ENCODE measurements around the gene PPFIBP2. TPM values are rescaled to one million over a fixed set of nuclear protein-coding genes. Genes with fewer than 3 reads are reported as not detected.

PPFIBP2 gene
- total RNA-seq, 1 experiment from 2014 or later = 5.7 TPM

GRCh38 chr11:7543302-7543701, 29.5 kb downstream of the PPFIBP2 start:
- ChIA-PET POLR2A (no interaction called here), RAD21 (ENCODE audit: low non-redundant PET in 1 of 2, low total read pairs in 2 of 2, uncharacterized antibody in 2 of 2, unreplicated experiment in 2 of 2) (no interaction called here), CTCF (no interaction called here)
- ATAC-seq (no peak), DNase-seq (ENCODE audit: low read depth, low spot score) (no peak)
- H3K79me2 ChIP-seq (ENCODE audit: insufficient read depth, low read length) = no peaks in the 10 kb centered on the region
- no TSS peak for BruUV-seq (replicated peaks)
- no peaks in the 10 kb centered on the region for H3K4me1 ChIP-seq (ENCODE audit: control insufficient read depth in 1 of 2, insufficient read depth in 2 of 2, low read length in 2 of 2)
- H3K9ac ChIP-seq (ENCODE audit: low read length) = no peak overlapping the region
- no peak overlapping the region for H3K27ac ChIP-seq (ENCODE audit: low read depth, low read length)
- no peaks in the 10 kb centered on the region for H3K9me2 ChIP-seq (ENCODE audit: insufficient read depth)
- H3K36me3 ChIP-seq (ENCODE audit: control insufficient read depth in 1 of 2, insufficient read depth in 2 of 2, low read length in 2 of 2) = no peaks in the 10 kb centered on the region
- no peak overlapping the region for H3K4me2 ChIP-seq (ENCODE audit: low read length)
- intact Hi-C loops (cut with micrococcal nuclease) = no loop called here
- no peaks in the 10 kb centered on the region for H4K20me1 ChIP-seq (ENCODE audit: insufficient read depth)
- no peaks in the 10 kb centered on the region for H3K27me3 ChIP-seq (ENCODE audit: insufficient read depth, low read length)
- no peak overlapping the region for H3K4me3 ChIP-seq (replicated peaks in 1 of 2; ENCODE audit: low read depth in 1 of 2, low read length in 2 of 2)
- H2AFZ ChIP-seq (ENCODE audit: low read depth, low read length, poor library complexity, severe bottlenecking) = no peak overlapping the region
- TF ChIP-seq POLR2A (IDR thresholded peaks at IDR 0.05; ENCODE audit: borderline replicate concordance, extremely low read depth, insufficient read depth, insufficient read length) = no peak
- no peak for TF ChIP-seq SRF (IDR thresholded peaks at IDR 0.05; ENCODE audit: low read depth)
- TF ChIP-seq EZH2phosphoT487 (IDR thresholded peaks at IDR 0.05; ENCODE audit: borderline replicate concordance) = no peak
- TF ChIP-seq JUND (IDR thresholded peaks at IDR 0.05) = no peak
- no peak for TF ChIP-seq SP1 (IDR thresholded peaks at IDR 0.05; ENCODE audit: low read depth)
- no peak for TF ChIP-seq SIN3A (IDR thresholded peaks at IDR 0.05; ENCODE audit: low read depth)
- no peak for TF ChIP-seq RAD21 (IDR thresholded peaks at IDR 0.05; ENCODE audit: low read depth)
- TF ChIP-seq ELF1 (IDR thresholded peaks at IDR 0.05; ENCODE audit: borderline replicate concordance, low read depth) = no peak
- TF ChIP-seq POLR2AphosphoS5 (IDR thresholded peaks at IDR 0.05; ENCODE audit: low read depth, low read length) = no peak
- TF ChIP-seq EGR1 (IDR thresholded peaks at IDR 0.05; ENCODE audit: low read depth) = no peak
- TF ChIP-seq TCF7L2 (IDR thresholded peaks at IDR 0.05; ENCODE audit: borderline replicate concordance, extremely low read depth, insufficient read depth, insufficient read length) = no peak
- no peak for TF ChIP-seq ATF3 (IDR thresholded peaks at IDR 0.05)
- TF ChIP-seq YY1 (IDR thresholded peaks at IDR 0.05; ENCODE audit: extremely low read depth, insufficient replicate concordance, low read depth, low read length) = no peak
- no peak for TF ChIP-seq ZBTB33 (IDR thresholded peaks at IDR 0.05; ENCODE audit: extremely low read depth, insufficient replicate concordance, low read length)
- H3K9me3 ChIP-seq (ENCODE audit: control insufficient read depth in 1 of 2, insufficient read depth in 1 of 2, low read depth in 1 of 2, low read length in 2 of 2) = no peaks in the 10 kb centered on the region

Measured in HCT116 (cell line).